SU-DHL-6 (cell line): ENCODE measurements around the gene RSPO3.

ENCODE experiments used
- EZH2phosphoT487 ChIP-seq: fragments of 200-600 bp; sonication (generic), shearing (Covaris generic); conservative IDR thresholded peaks from 2 replicates; pipeline ENCODE4 v1.6.1; 2018; ENCODE audit warnings: mild to moderate bottlenecking, antibody characterized with exemption, low read length, moderate library complexity, mixed read lengths
- TF ChIP-seq, protein P1 (sequence below): fragments of 200-600 bp; sonication (generic); IDR thresholded peaks from one replicate; pipeline ENCODE4 v1.5.1; 2017; ENCODE audit warnings: antibody characterized with exemption, mild to moderate bottlenecking, low read length, moderate library complexity; ENCODE audit not compliant: insufficient read depth, poor library complexity, severe bottlenecking

GRCh38 chr6:127128066-127128465, 9.6 kb downstream of the RSPO3 start:
- TF ChIP-seq, protein P1, sequence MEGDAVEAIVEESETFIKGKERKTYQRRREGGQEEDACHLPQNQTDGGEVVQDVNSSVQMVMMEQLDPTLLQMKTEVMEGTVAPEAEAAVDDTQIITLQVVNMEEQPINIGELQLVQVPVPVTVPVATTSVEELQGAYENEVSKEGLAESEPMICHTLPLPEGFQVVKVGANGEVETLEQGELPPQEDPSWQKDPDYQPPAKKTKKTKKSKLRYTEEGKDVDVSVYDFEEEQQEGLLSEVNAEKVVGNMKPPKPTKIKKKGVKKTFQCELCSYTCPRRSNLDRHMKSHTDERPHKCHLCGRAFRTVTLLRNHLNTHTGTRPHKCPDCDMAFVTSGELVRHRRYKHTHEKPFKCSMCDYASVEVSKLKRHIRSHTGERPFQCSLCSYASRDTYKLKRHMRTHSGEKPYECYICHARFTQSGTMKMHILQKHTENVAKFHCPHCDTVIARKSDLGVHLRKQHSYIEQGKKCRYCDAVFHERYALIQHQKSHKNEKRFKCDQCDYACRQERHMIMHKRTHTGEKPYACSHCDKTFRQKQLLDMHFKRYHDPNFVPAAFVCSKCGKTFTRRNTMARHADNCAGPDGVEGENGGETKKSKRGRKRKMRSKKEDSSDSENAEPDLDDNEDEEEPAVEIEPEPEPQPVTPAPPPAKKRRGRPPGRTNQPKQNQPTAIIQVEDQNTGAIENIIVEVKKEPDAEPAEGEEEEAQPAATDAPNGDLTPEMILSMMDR: no peak
- TF ChIP-seq EZH2phosphoT487: no peak
